ENCODE results near the gene ADCY10. TPM values are rescaled to one million over a fixed set of nuclear protein-coding genes. Genes with fewer than 3 reads are reported as not detected.

ADCY10 gene
- polyA plus RNA-seq, 3 donors = 0.09 TPM; not detected in 2

DNA sequence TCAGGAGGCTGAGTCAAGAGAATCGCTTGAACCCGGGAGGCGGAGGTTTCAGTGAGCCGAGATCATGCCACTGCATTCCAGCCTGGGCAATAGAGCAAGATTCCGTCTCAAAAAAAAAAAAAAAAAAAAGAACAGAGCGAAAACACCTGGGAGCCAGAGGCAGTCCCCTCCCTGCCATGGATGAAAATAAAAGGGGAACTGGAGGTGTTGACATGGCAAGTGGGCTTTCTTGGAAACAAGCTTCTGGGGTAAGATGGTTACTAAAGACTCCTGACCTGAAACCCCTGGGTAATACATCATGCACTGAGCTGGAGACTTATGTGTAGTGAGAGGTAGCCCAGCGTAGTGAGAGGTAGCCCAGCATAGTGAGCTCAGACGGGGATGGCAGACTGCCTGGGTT lies 31.6 kb downstream of the ADCY10 start:
- intact Hi-C loops (cut with micrococcal nuclease) = no loop called here
- TF ChIP-seq, protein P1, sequence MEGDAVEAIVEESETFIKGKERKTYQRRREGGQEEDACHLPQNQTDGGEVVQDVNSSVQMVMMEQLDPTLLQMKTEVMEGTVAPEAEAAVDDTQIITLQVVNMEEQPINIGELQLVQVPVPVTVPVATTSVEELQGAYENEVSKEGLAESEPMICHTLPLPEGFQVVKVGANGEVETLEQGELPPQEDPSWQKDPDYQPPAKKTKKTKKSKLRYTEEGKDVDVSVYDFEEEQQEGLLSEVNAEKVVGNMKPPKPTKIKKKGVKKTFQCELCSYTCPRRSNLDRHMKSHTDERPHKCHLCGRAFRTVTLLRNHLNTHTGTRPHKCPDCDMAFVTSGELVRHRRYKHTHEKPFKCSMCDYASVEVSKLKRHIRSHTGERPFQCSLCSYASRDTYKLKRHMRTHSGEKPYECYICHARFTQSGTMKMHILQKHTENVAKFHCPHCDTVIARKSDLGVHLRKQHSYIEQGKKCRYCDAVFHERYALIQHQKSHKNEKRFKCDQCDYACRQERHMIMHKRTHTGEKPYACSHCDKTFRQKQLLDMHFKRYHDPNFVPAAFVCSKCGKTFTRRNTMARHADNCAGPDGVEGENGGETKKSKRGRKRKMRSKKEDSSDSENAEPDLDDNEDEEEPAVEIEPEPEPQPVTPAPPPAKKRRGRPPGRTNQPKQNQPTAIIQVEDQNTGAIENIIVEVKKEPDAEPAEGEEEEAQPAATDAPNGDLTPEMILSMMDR (IDR thresholded peaks at IDR 0.05) = no peak
- Mint-ChIP-seq H3K27ac (no peak overlapping the region), H3K4me3 (no peak overlapping the region), H3K36me3 (no peaks in the 10 kb centered on the region), H3K9me3 (peaks cover 0 to 9% (median 4%) of the 10 kb centered on the region in 7 donors), H3K27me3 (ENCODE audit: low read depth in 3 of 3) (no peaks in the 10 kb centered on the region), H3K4me1 (no peaks in the 10 kb centered on the region)
- DNase-seq = no peak
- no peak overlapping the region for H3K27ac ChIP-seq (ENCODE audit: low read depth in 1 of 2, low read length in 2 of 2)
- H3K4me2 ChIP-seq (replicated peaks; ENCODE audit: extremely low read depth, low read length, poor library complexity, severe bottlenecking) = no peak overlapping the region
- H4K20me1 ChIP-seq (ENCODE audit: insufficient read depth, low read length) = no peaks in the 10 kb centered on the region
- no peaks in the 10 kb centered on the region for H3K36me3 ChIP-seq (replicated peaks in 1 of 2; ENCODE audit: control insufficient read depth in 1 of 2, insufficient read depth in 2 of 2, low read length in 2 of 2)
- H3K27me3 ChIP-seq (ENCODE audit: control insufficient read depth in 2 of 2, insufficient read depth in 2 of 2, low read length in 2 of 2) = no peaks in the 10 kb centered on the region
- H3K9me3 ChIP-seq (replicated peaks in 1 of 2; ENCODE audit: control insufficient read depth in 1 of 2, insufficient read depth in 1 of 2, low read length in 2 of 2) = no peaks in the 10 kb centered on the region
- WGBS (ENCODE audit: insufficient coverage) = 100% methylated on average over 1 of the region's 8 CpGs
- H3K9ac ChIP-seq (ENCODE audit: insufficient read depth, low read length, poor library complexity, severe bottlenecking) = no peak overlapping the region
- no peak overlapping the region for H3K4me3 ChIP-seq (replicated peaks in 1 of 3; ENCODE audit: low read depth in 2 of 3, low read length in 3 of 3)
- H2AFZ ChIP-seq (ENCODE audit: insufficient read depth, low read depth, low read length, poor library complexity, severe bottlenecking) = no peak overlapping the region
- H3K79me2 ChIP-seq (ENCODE audit: insufficient read depth, low read length) = no peaks in the 10 kb centered on the region
- H3K4me1 ChIP-seq (ENCODE audit: control insufficient read depth in 1 of 2, insufficient read depth in 2 of 2, low read length in 2 of 2) = no peaks in the 10 kb centered on the region

DNA sequence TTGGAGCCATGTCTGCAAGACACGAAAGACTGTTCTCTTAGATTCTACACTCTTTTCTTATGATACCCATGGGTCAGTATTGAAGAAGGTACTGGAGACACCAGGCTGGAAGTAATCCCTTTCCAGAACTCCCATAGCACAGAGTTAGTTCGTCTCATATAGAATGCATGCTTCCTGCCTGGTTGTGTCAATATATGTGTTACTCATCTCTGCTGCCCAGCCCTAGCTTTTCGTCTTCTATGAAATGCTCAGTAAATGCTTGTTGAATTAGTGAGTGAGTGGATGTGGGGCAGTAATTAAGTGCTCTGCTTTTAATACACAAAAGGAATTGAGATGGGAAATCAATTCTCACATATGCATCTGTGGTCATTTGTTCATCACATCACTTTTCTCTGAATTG lies 32.1 kb downstream of the ADCY10 start:
- no peaks in the 10 kb centered on the region for H3K9me3 ChIP-seq (replicated peaks in 1 of 2; ENCODE audit: control insufficient read depth in 1 of 2, insufficient read depth in 1 of 2, low read length in 2 of 2)
- H3K27ac ChIP-seq (ENCODE audit: low read depth in 1 of 2, low read length in 2 of 2) = no peak overlapping the region
- H3K27me3 ChIP-seq (ENCODE audit: control insufficient read depth in 2 of 2, insufficient read depth in 2 of 2, low read length in 2 of 2) = no peaks in the 10 kb centered on the region
- no peak overlapping the region for H3K4me3 ChIP-seq (replicated peaks in 1 of 3; ENCODE audit: low read depth in 2 of 3, low read length in 3 of 3)
- Mint-ChIP-seq H3K4me1 (no peaks in the 10 kb centered on the region), H3K9me3 (peaks cover 0 to 9% (median 4%) of the 10 kb centered on the region in 7 donors), H3K27ac (no peak overlapping the region), H3K36me3 (no peaks in the 10 kb centered on the region), H3K4me3 (no peak overlapping the region), H3K27me3 (ENCODE audit: low read depth in 3 of 3) (no peaks in the 10 kb centered on the region)
- H3K79me2 ChIP-seq (ENCODE audit: insufficient read depth, low read length) = no peaks in the 10 kb centered on the region
- TF ChIP-seq, protein P1 (IDR thresholded peaks at IDR 0.05) = no peak
- H2AFZ ChIP-seq (ENCODE audit: insufficient read depth, low read depth, low read length, poor library complexity, severe bottlenecking) = no peak overlapping the region
- no peak for DNase-seq
- intact Hi-C loops (cut with micrococcal nuclease) = no loop called here
- no peaks in the 10 kb centered on the region for H4K20me1 ChIP-seq (ENCODE audit: insufficient read depth, low read length)
- no peaks in the 10 kb centered on the region for H3K36me3 ChIP-seq (replicated peaks in 1 of 2; ENCODE audit: control insufficient read depth in 1 of 2, insufficient read depth in 2 of 2, low read length in 2 of 2)
- H3K9ac ChIP-seq (ENCODE audit: insufficient read depth, low read length, poor library complexity, severe bottlenecking) = no peak overlapping the region
- H3K4me2 ChIP-seq (replicated peaks; ENCODE audit: extremely low read depth, low read length, poor library complexity, severe bottlenecking) = no peak overlapping the region
- H3K4me1 ChIP-seq (ENCODE audit: control insufficient read depth in 1 of 2, insufficient read depth in 2 of 2, low read length in 2 of 2) = no peaks in the 10 kb centered on the region
- WGBS (ENCODE audit: insufficient coverage) = no CpG with 5 or more reads among the region's 3 CpGs

Data from CD14-positive monocyte (primary cell).